HG03045 (cell line): ENCODE results near the gene MAP3K5.

Source experiments
- ATAC-seq: cut with Tn5 transposase; IDR thresholded peaks from one replicate; pipeline ENCODE4 v1.9.1; 2021; ENCODE audit warnings: mild to moderate bottlenecking, moderate library complexity; ENCODE audit not compliant: unreplicated experiment

MAP3K5 gene

DNA sequence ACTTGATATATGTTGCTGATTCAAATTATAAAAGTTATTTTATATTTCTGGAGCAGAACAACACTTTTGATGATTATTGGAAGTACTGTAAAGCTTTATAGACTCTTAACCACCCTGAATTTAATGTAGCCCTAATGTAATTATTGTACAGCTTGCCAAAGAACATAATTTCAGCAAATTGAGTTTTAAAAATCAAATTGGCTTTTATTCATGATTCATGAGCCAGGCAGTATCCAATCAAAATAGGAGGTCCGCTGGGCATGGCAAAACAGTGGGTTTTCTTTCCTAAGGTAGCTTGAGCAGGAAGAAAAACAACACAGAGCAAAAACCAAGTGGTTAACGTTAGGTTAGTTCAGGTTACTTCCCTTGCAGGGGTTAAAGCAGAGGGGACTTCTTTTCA lies 177.3 kb downstream of the MAP3K5 start:
- no peak for ATAC-seq

- no peak for ATAC-seq
Measured at GRCh38 chr6:136614350-136614749, 177.9 kb downstream of the MAP3K5 start.

DNA sequence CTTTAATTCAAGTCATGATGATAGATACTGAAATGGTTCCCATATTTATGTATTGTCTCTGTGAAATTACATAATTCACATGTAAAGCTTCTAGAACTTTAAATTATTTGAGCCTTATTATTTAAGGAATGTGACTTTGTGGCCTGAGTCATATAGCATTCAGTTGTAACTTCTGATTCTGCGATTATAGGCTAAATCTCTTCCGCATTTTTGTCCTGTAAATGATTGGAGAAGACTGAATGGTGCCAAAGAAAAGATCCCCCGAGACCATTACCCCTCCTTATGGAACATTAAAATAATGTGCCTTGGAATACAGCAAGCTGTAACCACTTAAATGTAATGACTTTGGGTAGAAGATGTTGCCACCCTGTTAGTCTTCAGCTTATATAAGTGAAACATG lies 178.8 kb downstream of the MAP3K5 start:
- ATAC-seq = no peak

GRCh38 chr6:136612666-136613389 lies 179.4 kb downstream of the MAP3K5 start:
- ATAC-seq = no peak

DNA sequence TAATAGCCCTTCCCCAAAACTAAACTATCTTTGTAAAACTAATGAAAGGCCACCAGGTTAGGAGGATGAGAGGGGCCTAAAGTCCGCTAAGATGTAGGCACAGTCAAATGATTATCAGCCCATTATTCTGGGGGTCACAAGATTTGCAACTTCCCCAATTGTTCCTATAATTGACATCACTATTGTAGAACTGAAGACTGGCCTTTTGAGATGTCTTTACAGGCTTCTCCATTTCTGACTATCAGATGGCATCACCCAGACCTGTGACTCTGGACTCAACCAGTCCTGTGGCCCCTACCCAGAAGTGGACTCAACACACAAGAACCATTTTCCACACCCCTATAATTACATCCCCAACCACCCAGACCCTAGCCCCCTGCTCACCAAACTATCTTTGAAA lies 180.5 kb downstream of the MAP3K5 start:
- ATAC-seq = no peak

DNA sequence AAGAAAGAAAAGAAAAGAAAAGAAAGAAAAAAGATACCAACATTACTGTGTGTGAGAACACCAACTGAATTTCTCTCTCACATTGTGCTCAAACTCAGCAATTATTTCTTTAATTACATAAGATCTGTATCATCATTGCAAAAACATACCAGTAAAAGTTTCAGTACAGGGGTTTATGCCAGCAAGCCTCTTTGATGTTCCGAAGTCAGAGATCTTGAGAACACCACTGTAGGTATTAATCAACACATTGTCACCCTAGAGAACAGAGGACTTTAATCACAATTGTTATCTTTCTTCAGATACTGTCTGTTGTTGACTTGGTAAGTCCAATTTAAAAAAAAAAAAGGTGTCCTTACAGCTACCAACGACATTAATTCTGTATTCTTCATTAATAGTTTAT lies 181.1 kb downstream of the MAP3K5 start:
- no peak for ATAC-seq

GRCh38 chr6:136609873-136610706 lies 182.2 kb downstream of the MAP3K5 start:
- no peak for ATAC-seq

DNA sequence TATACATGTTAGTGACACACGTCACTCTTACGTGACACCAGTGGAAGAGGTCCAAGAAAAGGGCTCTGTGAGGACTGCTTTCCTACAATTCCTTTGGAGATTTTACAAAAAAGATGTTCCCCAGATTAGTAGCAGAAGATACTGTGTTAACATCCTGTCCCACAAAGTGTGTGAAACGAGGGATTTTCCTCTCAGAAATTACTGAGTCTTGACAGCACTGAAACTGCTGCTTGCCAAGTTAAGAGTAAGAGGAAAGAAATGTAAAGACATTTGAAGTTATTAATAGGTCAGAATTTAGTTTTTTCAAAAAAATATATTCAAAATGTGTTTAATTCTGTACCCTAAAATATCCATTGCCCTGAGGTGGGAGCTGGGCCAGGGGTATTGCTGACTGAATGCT lies 183.3 kb downstream of the MAP3K5 start:
- no peak for ATAC-seq

DNA sequence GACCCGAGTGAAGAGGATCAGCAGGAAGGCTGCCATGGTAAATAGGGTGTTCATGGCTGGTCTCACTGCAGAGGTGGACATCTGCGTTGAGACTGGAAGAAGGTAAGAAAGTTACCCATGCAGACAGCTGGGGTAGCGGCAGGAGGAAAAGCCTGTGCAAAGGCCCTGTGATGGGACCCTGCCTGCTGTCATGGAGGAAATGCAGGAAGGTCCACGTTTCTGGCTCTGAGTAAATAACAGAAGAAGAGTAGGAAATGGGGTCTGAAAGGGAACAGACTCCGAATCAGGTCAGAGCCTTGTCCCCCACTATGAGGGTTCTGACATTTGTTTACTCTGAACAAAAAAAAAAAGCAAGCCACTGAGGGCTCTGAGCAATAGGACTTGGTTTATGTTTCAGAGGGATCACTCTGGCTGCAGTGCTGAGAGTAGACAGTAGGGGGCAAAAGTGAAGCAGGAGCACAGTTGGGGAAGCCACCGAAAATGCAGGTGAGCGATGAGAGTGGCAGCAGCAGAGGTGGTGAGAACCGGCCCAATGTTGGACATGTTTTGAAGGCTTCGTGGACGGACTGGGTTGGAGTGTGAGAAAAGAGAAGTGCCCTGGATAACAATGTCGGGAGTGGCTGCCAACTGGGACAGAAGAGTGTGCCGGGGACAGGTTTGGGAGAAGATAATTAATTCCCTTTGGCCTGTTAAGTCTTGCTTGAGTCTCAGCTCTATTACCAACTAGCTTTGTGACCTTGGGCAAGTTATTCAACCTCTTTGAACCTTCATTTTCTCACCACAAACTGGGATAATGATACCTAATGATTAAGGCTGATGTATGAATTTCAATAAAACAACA lies 184.1 kb downstream of the MAP3K5 start:
- peak; percentile 90 for ATAC-seq

- no peak for ATAC-seq
Measured at GRCh38 chr6:136607204-136607931, 184.9 kb downstream of the MAP3K5 start.

- no peak for ATAC-seq
Measured at GRCh38 chr6:136604928-136605510, 187.3 kb downstream of the MAP3K5 start.

GRCh38 chr6:136604328-136604825 lies 187.9 kb downstream of the MAP3K5 start:
- no peak for ATAC-seq

DNA sequence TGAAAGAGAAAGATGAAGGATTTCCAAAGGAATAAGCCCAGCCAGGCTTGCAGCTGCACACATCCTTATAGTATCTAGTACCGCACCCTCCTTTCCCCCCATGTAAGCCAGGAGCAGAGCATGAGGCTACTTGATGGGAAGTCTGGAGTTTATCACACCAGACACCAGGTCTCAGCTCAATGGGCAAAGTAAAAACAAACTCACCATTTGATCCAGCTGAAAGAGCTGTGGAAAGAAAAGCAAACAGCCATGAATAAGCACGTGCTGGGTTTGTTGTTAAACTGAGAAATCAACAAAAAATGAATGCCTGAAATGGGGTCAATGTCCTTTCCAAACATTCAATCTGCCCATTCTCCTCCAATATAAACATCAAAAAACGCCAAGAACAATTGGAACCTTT lies 191.5 kb downstream of the MAP3K5 start:
- ATAC-seq = no peak

DNA sequence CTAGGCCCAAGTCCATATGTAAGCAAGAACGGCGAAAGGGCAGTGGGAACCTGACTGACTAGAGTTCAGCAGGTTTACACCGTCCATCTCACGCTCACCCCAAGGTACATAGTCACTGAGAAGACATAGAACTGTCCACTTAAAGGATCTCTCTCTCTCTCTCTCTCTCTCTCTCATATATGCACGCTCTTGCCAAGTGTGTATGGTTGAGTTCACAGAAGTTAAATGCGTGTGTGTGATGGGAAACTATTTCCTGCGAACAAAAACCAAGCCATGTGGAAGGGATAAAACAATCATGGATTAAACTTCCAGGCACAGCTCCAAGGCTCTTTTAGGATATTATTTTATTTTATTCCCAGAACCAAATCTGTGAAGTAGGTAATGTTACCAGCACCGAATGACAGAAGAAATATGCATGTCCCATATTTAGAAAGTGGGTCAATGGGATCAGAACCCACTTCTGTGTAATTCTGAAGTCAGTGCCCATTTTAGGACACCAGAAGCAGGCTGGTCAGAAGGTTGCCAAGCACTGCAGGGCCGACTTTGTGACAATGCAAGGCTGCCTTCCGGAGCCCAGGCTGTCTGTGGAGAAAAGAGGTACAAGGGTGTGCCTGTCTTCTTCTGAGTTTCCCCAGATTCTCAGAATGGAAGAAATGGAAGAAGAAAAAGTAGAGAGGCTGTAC lies 192.8 kb downstream of the MAP3K5 start:
- ATAC-seq = no peak

DNA sequence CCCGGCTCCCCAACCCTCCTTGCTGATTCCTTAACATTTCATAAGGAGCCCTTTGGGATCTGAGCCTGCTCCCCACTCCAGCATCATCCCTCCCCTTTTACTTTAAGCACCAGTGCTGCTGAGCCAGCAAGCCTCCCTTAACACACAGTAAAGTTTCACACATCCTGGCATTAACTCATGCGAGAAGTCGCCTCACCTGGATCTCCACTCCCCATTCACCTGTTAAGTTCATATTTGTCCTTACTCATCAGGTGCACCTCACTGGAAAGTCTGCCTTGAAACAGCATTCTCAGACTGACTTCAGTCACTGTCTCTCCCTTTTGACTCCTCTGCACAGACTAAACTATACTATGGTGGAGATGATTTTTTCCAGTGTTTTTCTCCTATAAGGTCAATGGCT lies 194.2 kb downstream of the MAP3K5 start:
- ATAC-seq = no peak

DNA sequence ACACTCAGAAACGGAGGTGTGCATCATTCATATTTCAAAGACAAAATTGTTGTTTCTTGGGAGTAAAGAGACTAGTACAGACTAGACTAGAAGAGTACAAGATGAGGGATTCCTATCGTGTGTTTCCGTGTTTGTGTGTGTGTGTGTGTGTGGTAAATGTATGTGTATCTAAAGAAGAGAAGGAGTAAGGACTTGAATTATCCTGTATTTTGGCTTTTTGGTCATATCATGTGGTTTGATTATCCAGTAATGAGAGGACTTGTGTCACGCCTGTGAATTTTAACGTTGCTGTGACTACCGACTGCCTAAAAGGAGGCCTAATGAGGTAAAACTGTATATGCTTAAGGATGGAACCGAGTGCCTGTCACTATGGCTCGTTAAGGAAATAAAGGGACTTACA lies 197.6 kb downstream of the MAP3K5 start:
- no peak for ATAC-seq

DNA sequence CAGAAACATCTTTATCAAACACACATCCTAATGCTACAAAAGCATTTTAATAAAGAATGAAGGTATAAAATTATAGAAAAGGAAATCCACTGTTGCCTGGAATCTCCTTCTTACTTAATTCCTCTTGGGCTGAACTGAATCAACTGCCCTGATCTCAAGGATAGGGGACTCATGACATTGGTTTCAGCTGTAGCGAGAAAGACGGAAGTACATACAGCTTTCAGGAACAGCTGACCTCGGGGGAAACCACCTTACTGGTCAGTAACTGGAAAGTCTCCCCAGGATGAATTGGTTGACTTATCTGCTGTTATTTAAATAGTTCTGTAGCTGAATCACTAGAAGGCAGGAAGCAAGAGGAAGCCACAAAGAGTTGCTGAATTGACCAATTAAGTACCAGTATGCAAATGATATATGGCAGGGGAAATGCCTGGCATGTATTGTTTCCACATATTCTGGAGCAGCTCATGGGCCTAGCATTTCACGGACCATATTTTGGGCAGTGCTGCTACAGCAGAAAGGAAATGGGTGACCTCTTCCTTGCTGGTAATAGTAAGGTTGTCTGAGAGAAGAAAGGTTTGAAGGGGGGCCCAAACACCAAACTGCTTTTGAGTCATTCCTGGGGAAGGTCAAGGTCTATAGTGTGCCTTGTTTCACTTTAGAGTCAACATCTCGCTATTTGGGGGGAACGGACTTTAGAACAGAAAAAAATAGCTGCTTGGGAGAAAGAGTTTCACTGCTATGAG lies 198.4 kb downstream of the MAP3K5 start:
- peak; percentile 95 for ATAC-seq

- ATAC-seq = no peak
Measured at GRCh38 chr6:136592930-136593673, 199.2 kb downstream of the MAP3K5 start.
